ENCODE data around the gene PCK2. TPM values are rescaled to one million over a fixed set of nuclear protein-coding genes. Genes with fewer than 3 reads are reported as not detected.
"Not testable (repeated sequence)": the region's sequence is repeated elsewhere in the genome, so short reads cannot be mapped to it uniquely, and the experiment has no call there.

PCK2 gene
- total and polyA plus RNA-seq, 4 donors: 39.8 to 250 (median 221) TPM

- no peak overlapping the region for H3K27ac ChIP-seq (ENCODE audit: low read depth in 1 of 2, low read length in 2 of 2)
- H3K27me3 ChIP-seq (ENCODE audit: control insufficient read depth in 4 of 4, insufficient read depth in 4 of 4, low read length in 3 of 4): no peaks in the 10 kb centered on the region
- no peak overlapping the region for H3K4me3 ChIP-seq (ENCODE audit: low read depth in 1 of 3, low read length in 3 of 3)
- peaks cover 6 to 38% (median 19%) of the 10 kb centered on the region in 4 donors for H3K36me3 ChIP-seq (ENCODE audit: control insufficient read depth in 4 of 4, insufficient read depth in 3 of 4, low read depth in 1 of 4, low read length in 3 of 4)
- peaks cover 2 to 84% (median 57%) of the 10 kb centered on the region in 4 donors for H3K4me1 ChIP-seq (ENCODE audit: control insufficient read depth in 4 of 4, insufficient read depth in 4 of 4, low read length in 3 of 4)
- H3K9me3 ChIP-seq (ENCODE audit: control insufficient read depth in 4 of 4, low read length in 3 of 4): no peaks in the 10 kb centered on the region
- DNase-seq (ENCODE audit: low spot score): no peak
- TF ChIP-seq JUND (IDR thresholded peaks at IDR 0.05): no peak
- TF ChIP-seq, protein P1, sequence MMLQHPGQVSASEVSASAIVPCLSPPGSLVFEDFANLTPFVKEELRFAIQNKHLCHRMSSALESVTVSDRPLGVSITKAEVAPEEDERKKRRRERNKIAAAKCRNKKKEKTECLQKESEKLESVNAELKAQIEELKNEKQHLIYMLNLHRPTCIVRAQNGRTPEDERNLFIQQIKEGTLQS (IDR thresholded peaks at IDR 0.05): no peak
- TF ChIP-seq ZBTB33 (IDR thresholded peaks at IDR 0.05): no peak
- no peak for TF ChIP-seq EGR1 (IDR thresholded peaks at IDR 0.05; ENCODE audit: low read depth in 2 of 2)
- no peak for TF ChIP-seq NR2F2 (IDR thresholded peaks at IDR 0.05)
- no peak for TF ChIP-seq TAF1 (conservative IDR thresholded peaks at IDR 0.05)
- no peak for TF ChIP-seq HNF4A (conservative IDR thresholded peaks at IDR 0.05)
- TF ChIP-seq FOXA1 (IDR thresholded peaks at IDR 0.05): no peak
- TF ChIP-seq RXRA (IDR thresholded peaks at IDR 0.05): no peak
- no peak for TF ChIP-seq HNF4G (IDR thresholded peaks at IDR 0.05)
- no peak overlapping the region for H3K9ac ChIP-seq (ENCODE audit: low read depth in 1 of 2, low read length in 2 of 2)
- 83% methylated on average over 13 of the region's 13 CpGs for WGBS
Observed at GRCh38 chr14:24103451-24103850, 9.3 kb downstream of the PCK2 start.

DNA sequence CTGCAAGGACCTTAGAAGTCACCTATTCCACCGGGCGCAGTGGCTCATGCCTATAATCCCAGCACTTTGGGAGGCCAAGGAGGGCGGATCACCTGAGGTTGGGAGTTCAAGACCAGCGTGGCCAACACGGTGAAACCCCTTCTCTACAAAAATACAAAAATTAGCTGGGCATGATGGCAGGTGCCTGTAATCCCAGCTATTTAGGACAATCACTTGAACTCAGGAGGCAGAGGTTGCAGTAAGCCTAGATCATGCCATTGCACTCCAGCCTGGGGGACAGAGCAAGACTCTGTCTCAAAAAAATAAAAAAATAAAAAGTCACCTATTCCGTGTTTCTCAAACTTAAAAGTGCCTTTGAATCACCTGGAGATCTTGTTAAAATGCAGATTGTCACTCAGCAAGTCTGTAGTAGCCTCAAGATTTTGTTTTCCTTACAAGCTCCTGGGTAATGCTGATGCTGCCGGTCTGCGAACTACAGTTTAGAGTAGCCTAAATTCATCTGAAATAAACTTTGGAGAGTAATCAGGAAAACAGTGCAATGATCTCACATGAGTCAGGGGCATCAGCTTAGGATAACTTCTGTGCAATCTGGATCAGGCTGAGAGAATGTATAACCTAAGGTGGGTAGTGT, 11.6 kb downstream of the PCK2 start:
- not testable (repeated sequence) for DNase-seq (ENCODE audit: low spot score); H3K9ac ChIP-seq (ENCODE audit: low read depth in 1 of 2, low read length in 2 of 2); H3K4me3 ChIP-seq (ENCODE audit: low read depth in 1 of 3, low read length in 3 of 3); H3K9me3 ChIP-seq (ENCODE audit: control insufficient read depth in 4 of 4, low read length in 3 of 4); H3K27me3 ChIP-seq (ENCODE audit: control insufficient read depth in 4 of 4, insufficient read depth in 4 of 4, low read length in 3 of 4)
- Histone ChIP-seq H3K36me3 (ENCODE audit: control insufficient read depth in 4 of 4, insufficient read depth in 3 of 4, low read depth in 1 of 4, low read length in 3 of 4) (peaks cover under 1 to 25% (median 5%) of the 10 kb centered on the region in 4 donors), H3K27ac (ENCODE audit: low read depth in 1 of 2, low read length in 2 of 2) (peak overlapping the region; percentile 16 to 53), H3K4me1 (ENCODE audit: control insufficient read depth in 4 of 4, insufficient read depth in 4 of 4, low read length in 3 of 4) (peaks cover 4 to 76% (median 51%) of the 10 kb centered on the region in 4 donors)
- 69% methylated on average over 8 of the region's 8 CpGs for WGBS

GRCh38 chr14:24106672-24107271, 12.7 kb downstream of the PCK2 start:
- no peak for DNase-seq (ENCODE audit: low spot score)
- 60% methylated on average over 4 of the region's 4 CpGs for WGBS
- Histone ChIP-seq H3K4me1 (ENCODE audit: control insufficient read depth in 4 of 4, insufficient read depth in 4 of 4, low read length in 3 of 4) (peaks cover 4 to 71% (median 52%) of the 10 kb centered on the region in 4 donors), H3K4me3 (ENCODE audit: low read depth in 1 of 3, low read length in 3 of 3) (no peak overlapping the region), H3K27me3 (ENCODE audit: control insufficient read depth in 4 of 4, insufficient read depth in 4 of 4, low read length in 3 of 4) (no peaks in the 10 kb centered on the region), H3K36me3 (ENCODE audit: control insufficient read depth in 4 of 4, insufficient read depth in 3 of 4, low read depth in 1 of 4, low read length in 3 of 4) (peaks cover 0 to 19% (median 5%) of the 10 kb centered on the region in 4 donors), H3K9ac (ENCODE audit: low read depth in 1 of 2, low read length in 2 of 2) (no peak overlapping the region), H3K27ac (ENCODE audit: low read depth in 1 of 2, low read length in 2 of 2) (no peak overlapping the region), H3K9me3 (ENCODE audit: control insufficient read depth in 4 of 4, low read length in 3 of 4) (no peaks in the 10 kb centered on the region)
- no peak for TF ChIP-seq ZBTB33 (IDR thresholded peaks at IDR 0.05)
- no peak for TF ChIP-seq RAD21 (IDR thresholded peaks at IDR 0.05)
- TF ChIP-seq, protein P1 (IDR thresholded peaks at IDR 0.05): no peak
- no peak for TF ChIP-seq CTCF (IDR thresholded peaks at IDR 0.05; ENCODE audit: low read depth, low read length, missing input control)
- no peak for TF ChIP-seq TAF1 (conservative IDR thresholded peaks at IDR 0.05)
- no peak for TF ChIP-seq FOXA1 (IDR thresholded peaks at IDR 0.05)
- no peak for TF ChIP-seq RXRA (IDR thresholded peaks at IDR 0.05)
- no peak for TF ChIP-seq YY1 (IDR thresholded peaks at IDR 0.05)
- no peak for TF ChIP-seq FOXA2 (IDR thresholded peaks at IDR 0.05)
- no peak for TF ChIP-seq HNF4G (IDR thresholded peaks at IDR 0.05)
- no peak for TF ChIP-seq SP1 (IDR thresholded peaks at IDR 0.05)
- TF ChIP-seq NR2F2 (IDR thresholded peaks at IDR 0.05): no peak
- TF ChIP-seq GABPA (IDR thresholded peaks at IDR 0.05 in 1 of 2, conservative IDR thresholded peaks at IDR 0.05 in 1 of 2): no peak
- TF ChIP-seq JUND (IDR thresholded peaks at IDR 0.05): no peak
- TF ChIP-seq HNF4A (conservative IDR thresholded peaks at IDR 0.05): no peak
- TF ChIP-seq MAX (IDR thresholded peaks at IDR 0.05): no peak

All from liver (tissue), 9 donors.